Prostate gland (tissue), 2 donors: Measurements from ENCODE around the gene NDUFS6. TPM values are rescaled to one million over a fixed set of nuclear protein-coding genes. Genes with fewer than 3 reads are reported as not detected.
"Not testable (repeated sequence)": the region's sequence is repeated elsewhere in the genome, so short reads cannot be mapped to it uniquely, and the experiment has no call there.

ENCODE experiments used
- DNase-seq: peaks from one replicate; pipeline ENCODE4 v3.0.0-alpha.2; 2019; ENCODE audit warnings: low spot score
- H3K27ac ChIP-seq, 2 donors: fragments of 200-600 bp; sonication (generic); 2 replicates each; pipeline ENCODE4 v1.5.1; 2017 to 2019
- H3K27me3 ChIP-seq: fragments of 200-600 bp; sonication (generic); replicated peaks from 2 replicates; pipeline ENCODE4 v1.5.1; 2019; ENCODE audit not compliant: insufficient read depth
- H3K36me3 ChIP-seq, 2 donors: fragments of 200-600 bp; sonication (generic); 1 replicate in 1 of 2; 2 replicates in 1 of 2; pipeline versions ENCODE4 v1.5.1 to v1.8.1; 2017 to 2019
- H3K4me1 ChIP-seq: fragments of 200-600 bp; sonication (generic); replicated peaks from 2 replicates; pipeline ENCODE4 v1.5.1; 2019
- H3K4me3 ChIP-seq, 2 donors: fragments of 200-600 bp; sonication (generic); 2 replicates each; pipeline ENCODE4 v1.5.1; 2017 to 2019
- H3K9me3 ChIP-seq: fragments of 200-600 bp; sonication (generic); 2 replicates; pipeline ENCODE4 v1.5.1; 2017
- CTCF ChIP-seq, 4 experiments: fragments of 200-600 bp in 2 of 4; fragments of 450-650 bp in 2 of 4; sonication (generic) in 2 of 4; IDR thresholded peaks; 1 replicate in 3 of 4; 2 replicates in 1 of 4; pipeline ENCODE4 v1.5.1; 2016 to 2019; ENCODE audit warnings: antibody characterized with exemption in 4 of 4, mild to moderate bottlenecking in 2 of 4, moderate library complexity in 2 of 4
- POLR2A ChIP-seq: fragments of 450-650 bp; IDR thresholded peaks from one replicate; pipeline ENCODE4 v1.6.1; 2016; ENCODE audit warnings: antibody characterized with exemption, mild to moderate bottlenecking
- POLR2AphosphoS5 ChIP-seq: sonication (generic); formaldehyde crosslinking; IDR thresholded peaks from one replicate; pipeline ENCODE4 v1.6.1; 2017; ENCODE audit warnings: antibody characterized with exemption
- WGBS: methylation state at CpG from one replicate; pipeline ENCODE4 v1.1.5; 2018; 5-methylcytosine and 5-hydroxymethylcytosine counted together
- intact Hi-C: fragments of 100-400 bp; cut with DNase I; formaldehyde crosslinking; loops from one replicate; pipeline ENCODE4 v1.14.2; 2022
- total RNA-seq, 2 donors: library from RNA; depleted of rRNA; stranded (reverse); fragments of >200 nt; gene quantifications; one replicate each; pipeline ENCODE4 v1.1.0, GENCODE V29; 2016

The NDUFS6 gene
- total RNA-seq, 2 donors from 2014 or later, result 27.8 to 70.2 TPM

- H3K9me3 ChIP-seq, result no peaks in the 10 kb centered on the region
- intact Hi-C loops, result no loop called here
Observed at GRCh38 chr5:1797855-1798254, 3.4 kb upstream of the NDUFS6 start.

DNA sequence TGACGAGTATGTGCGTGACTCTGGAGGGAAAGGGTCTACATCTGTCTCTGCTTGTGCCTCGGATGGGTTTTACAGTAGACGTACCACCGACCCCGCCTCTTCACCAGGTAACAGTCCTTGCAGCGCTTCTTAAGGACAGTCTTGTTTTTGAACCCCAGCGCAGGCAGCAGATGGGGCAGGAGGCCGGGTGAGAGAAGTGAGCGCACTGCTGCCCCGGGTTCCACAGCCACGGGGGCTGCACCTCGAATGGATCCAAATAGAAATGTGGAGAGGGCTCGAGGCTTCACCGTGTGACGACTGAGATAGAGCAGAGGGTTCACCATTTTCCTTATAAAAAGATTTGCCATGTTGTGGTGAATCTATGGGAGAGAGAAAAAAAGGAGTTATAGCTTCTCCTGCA lies 2.6 kb upstream of the NDUFS6 start:
- peak overlapping the region in 1 of 2 donors; percentile 74 for H3K27ac ChIP-seq

More at GRCh38 chr5:1797855-1798254, 3.4 kb upstream of the NDUFS6 start:
- TF ChIP-seq POLR2A (no peak), CTCF (IDR thresholded peaks at IDR 0.05) (no peak), POLR2AphosphoS5 (no peak)
- no peak overlapping the region for H3K4me3 ChIP-seq
- DNase-seq, result no peak
- H3K27me3 ChIP-seq, result no peaks in the 10 kb centered on the region
- no peak overlapping the region for H3K27ac ChIP-seq
- peaks cover 0 to 5% of the 10 kb centered on the region in 2 donors for H3K36me3 ChIP-seq
- H3K4me1 ChIP-seq, result no peaks in the 10 kb centered on the region
- 88% methylated on average over 11 of the region's 11 CpGs for WGBS

DNA sequence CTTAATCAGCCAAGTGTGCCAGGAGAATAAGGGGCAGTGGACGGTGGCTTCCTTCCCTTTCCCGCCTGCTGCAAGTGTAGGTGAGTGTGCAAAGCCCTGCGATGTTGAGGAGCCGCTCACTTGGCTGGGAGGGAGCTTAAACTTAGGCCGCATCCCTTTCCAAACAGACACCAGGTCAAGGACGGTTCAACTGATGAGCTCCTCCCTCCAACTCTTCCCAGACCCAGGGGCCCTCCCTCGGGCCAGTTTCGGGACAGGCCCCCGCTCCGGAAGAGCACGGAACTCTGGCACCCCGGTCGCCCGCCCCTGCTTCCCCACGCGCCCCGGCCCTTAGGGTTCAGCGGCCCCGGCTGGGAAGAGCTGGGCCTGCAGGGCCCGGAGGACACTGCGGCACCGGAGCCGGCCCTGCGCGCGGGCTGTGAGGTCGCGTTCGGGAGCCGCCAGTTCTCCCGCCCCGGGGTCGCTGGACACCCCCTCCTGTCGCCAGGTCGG lies 2.1 kb upstream of the NDUFS6 start:
- 0% methylated on average over 6 of the region's 35 CpGs for WGBS
- Histone ChIP-seq H3K4me1 (no peaks in the 10 kb centered on the region), H3K27me3 (no peaks in the 10 kb centered on the region), H3K4me3 (peak overlapping the region; percentile 49 to 85), H3K36me3 (peaks cover 0 to 5% of the 10 kb centered on the region in 2 donors), H3K27ac (peak overlapping the region; percentile 45 to 74), H3K9me3 (no peaks in the 10 kb centered on the region)
- no peak for TF ChIP-seq POLR2AphosphoS5
- TF ChIP-seq POLR2A, result no peak
- no peak for TF ChIP-seq CTCF (IDR thresholded peaks at IDR 0.05)
- intact Hi-C loops, result no loop called here
- DNase-seq, result no peak

More for the DNA sequence above, 2.6 kb upstream of the NDUFS6 start:
- H3K4me1 ChIP-seq, DNase-seq, H3K27me3 ChIP-seq, intact Hi-C loops, H3K9me3 ChIP-seq, H3K36me3 ChIP-seq: not testable (repeated sequence)
- WGBS, result 84% methylated on average over 16 of the region's 16 CpGs
- peak overlapping the region; percentile 49 to 85 for H3K4me3 ChIP-seq

DNA sequence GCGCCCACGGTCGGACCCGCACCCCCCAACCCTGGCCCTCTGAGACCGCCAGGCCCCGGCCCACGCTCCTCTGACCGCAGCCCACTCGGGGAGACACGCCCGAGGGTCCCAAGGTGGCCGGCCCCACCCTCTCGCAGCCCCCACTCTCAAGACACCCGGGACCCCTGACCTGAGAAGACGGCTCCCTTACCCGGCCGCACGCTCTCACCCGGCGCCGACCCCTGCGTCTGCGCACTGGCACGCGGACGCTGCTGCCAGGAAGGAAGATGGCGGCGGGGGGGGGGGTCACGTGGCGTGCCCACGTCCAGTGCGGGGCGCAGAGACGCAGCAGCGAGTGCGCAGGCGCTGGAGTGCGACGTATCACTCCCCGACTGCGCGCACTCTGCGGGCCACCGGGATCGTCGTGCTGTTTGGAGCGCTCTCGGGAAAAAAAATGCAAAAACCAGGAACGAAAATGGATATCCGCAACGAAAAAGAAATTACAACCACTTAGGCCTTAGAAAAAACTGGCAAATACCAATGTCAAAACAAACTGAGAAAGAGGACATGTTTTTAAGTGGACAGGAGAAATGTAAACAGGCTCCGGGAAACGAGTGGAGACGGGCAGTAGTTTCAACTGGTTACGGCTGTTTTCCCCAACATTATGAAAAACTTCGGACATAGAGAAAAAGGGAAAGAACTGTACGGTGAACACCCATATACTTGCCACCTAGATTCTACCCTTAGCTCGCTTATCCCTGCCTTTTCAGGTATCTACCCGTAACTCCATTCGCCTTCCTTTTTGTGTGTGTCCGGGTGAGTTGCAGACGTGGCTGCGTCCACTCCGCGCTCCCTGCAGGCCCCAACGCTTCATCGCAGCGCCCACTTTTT lies 1.4 kb upstream of the NDUFS6 start, which contains the start of gene MRPL36:
Gene MRPL36, minus strand, starts transcription at position 236 of the 870 bp plus-strand sequence. CDS start 902 bp downstream, outside the sequence.
- Histone ChIP-seq H3K9me3 (no peaks in the 10 kb centered on the region), H3K4me1 (no peaks in the 10 kb centered on the region), H3K27ac (peak within 1 kb of the TSS; percentile 45 to 74), H3K27me3 (no peaks in the 10 kb centered on the region), H3K4me3 (peak within 1 kb of the TSS; percentile 49 to 85), H3K36me3 (peaks cover 0 to 5% of the 10 kb centered on the region in 2 donors)
- 7% methylated on average over 47 of the region's 68 CpGs for WGBS
- intact Hi-C loops, result no loop called here
- peak; percentile 90 for DNase-seq
- TF ChIP-seq POLR2AphosphoS5, result peak; percentile 90
- no peak for TF ChIP-seq CTCF (IDR thresholded peaks at IDR 0.05)
- peak; percentile 79 for TF ChIP-seq POLR2A

DNA sequence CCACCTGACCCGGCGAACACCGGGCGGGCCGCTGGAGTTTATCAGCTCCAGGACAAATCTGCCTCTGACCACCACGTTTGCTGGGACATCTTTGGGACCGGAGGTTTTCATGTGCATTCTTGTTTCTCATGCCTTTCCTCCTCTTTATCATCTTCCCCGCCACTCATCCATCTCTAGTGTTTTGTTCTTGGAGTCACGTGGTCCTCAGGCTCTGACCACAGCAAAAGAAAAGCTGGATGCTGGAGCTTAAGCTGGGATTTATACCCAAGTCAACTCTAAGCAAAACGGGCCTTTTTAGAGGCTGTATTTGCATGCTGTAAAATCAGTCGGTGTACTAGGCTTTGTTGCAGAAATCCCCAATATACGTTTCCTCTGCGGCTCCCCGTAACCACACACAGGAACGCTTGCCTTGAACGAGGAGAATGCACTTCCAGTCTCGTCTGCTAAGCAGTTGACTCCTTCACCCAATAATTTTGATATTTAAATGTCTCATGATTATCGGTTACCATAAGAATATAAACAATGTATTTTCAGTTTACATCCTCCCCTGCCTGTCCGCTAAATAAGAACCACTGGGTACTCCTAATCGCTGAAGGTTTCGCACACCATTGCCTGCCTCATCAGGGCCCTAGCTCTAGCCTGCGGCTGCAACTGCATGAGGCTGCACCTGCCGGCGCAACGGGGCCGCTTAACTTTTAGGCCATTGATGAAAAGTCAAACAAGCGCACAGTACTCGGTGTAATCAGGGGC lies 560 bp upstream of the NDUFS6 start:
- TF ChIP-seq POLR2A (no peak), POLR2AphosphoS5 (no peak), CTCF (IDR thresholded peaks at IDR 0.05) (no peak)
- Histone ChIP-seq H3K27ac (peak overlapping the region; percentile 65 to 74), H3K4me1 (no peaks in the 10 kb centered on the region), H3K27me3 (no peaks in the 10 kb centered on the region), H3K4me3 (peak overlapping the region; percentile 49 to 85), H3K9me3 (no peaks in the 10 kb centered on the region), H3K36me3 (peaks cover 3 to 5% of the 10 kb centered on the region in 2 donors)
- DNase-seq, result no peak
- intact Hi-C loops, result no loop called here
- 12% methylated on average over 28 of the region's 28 CpGs for WGBS
